Colonic mucosa (tissue), 4 donors: Measurements from ENCODE around the gene BUD23. TPM values are rescaled to one million over a fixed set of nuclear protein-coding genes. Genes with fewer than 3 reads are reported as not detected.
"Not testable (repeated sequence)": the region's sequence is repeated elsewhere in the genome, so short reads cannot be mapped to it uniquely, and the experiment has no call there.

Experiments used
- DNase-seq: peaks from one replicate; pipeline ENCODE4 v3.0.0-alpha.2; 2020
- H3K27ac ChIP-seq: fragments of 200-600 bp; one replicate; pipeline ENCODE4 v1.8.0; 2021
- H3K27me3 ChIP-seq: fragments of 200-600 bp; one replicate; pipeline ENCODE4 v1.8.0; 2021
- H3K36me3 ChIP-seq: fragments of 200-600 bp; one replicate; pipeline ENCODE4 v1.8.0; 2021
- H3K4me1 ChIP-seq: fragments of 200-600 bp; one replicate; pipeline ENCODE4 v1.8.0; 2021; ENCODE audit warnings: mild to moderate bottlenecking
- H3K4me3 ChIP-seq: fragments of 200-600 bp; one replicate; pipeline ENCODE4 v1.8.0; 2021
- H3K9ac ChIP-seq, 2 donors: one replicate each; pipeline ENCODE4 v1.7.0; 2013; ENCODE audit warnings: control low read depth in 2 of 2, low read depth in 2 of 2, low read length in 2 of 2
- H3K9me3 ChIP-seq: fragments of 200-600 bp; one replicate; pipeline ENCODE4 v1.8.0; 2021
- intact Hi-C: fragments of 100-400 bp; cut with DNase I; formaldehyde crosslinking; loops from one replicate; pipeline ENCODE4 v1.14.1; 2022
- total RNA-seq, 2 donors: library from RNA; stranded (reverse); fragmentation: NEBNext Ultra II Directional in 1 of 2; extraction: Animal tissue kit (Norgen Biotek cat#: 25700) in 1 of 2; gene quantifications; one replicate each; pipeline ENCODE4 v1.2.1, GENCODE V29; 2021
- TF ChIP-seq, protein P1 (sequence below): fragments of 200-600 bp; IDR thresholded peaks from one replicate; pipeline ENCODE4 v1.8.0; 2022; ENCODE audit warnings: antibody characterized with exemption, mild to moderate bottlenecking
- donor health status: healthy.
- donor health status: DM: no; HTN: no; CAD: no.
- donor health status: DM: no; HTN: no; CAD: no.

The BUD23 gene
- total RNA-seq, 2 donors from 2014 or later, result 46.4 to 79.5 TPM

DNA sequence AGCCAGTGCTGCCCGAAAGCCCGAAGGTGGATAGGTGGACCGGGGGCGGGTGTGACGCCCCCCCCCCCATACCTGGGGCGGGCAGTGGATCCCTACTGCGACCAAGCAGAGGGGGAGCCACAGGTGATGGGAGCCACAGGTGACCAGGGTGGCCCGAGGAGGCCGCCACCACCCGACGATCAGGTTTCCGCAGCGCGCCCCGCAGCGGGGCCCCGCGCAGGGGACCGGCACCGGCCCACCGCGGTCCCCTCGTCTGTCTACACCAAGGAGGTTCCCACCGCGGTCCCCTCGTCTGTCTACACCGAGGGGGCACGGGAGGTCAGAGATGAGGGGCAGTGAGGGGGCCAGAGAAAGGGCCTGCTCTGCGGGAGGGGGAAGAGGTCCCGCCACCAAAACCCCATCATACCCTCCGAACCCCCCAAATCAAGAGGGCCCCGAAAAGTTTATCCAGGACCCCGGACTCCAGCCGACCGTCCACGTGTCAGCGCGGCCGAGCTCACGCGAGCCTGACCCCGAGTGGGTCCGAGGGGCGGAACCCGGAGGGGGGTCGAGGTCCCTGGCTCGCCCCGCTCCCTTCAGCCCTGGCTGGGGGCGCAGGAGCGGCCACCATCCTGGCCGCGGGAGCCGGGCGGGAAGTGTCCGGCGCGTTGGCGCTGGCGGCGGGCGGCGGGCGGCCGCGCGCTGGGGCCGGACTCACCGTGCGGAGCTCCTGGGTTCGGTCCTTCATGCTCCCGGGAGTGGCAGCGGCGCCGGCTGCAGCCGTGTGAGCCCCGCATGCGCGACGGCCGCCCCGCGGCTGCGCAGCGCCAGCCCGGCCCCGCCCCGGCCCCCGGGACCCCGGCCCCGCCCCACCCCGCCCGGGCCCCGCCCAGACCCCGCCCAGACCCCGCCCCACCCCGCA is 35.8 kb downstream of the BUD23 start, which contains the start of gene STX1A:
STX1A (minus strand) TSS at position 765 of the 901 bp plus-strand sequence; CDS start at position 727, 38 bp downstream.
- Histone ChIP-seq H3K9me3 (no peaks in the 10 kb centered on the region), H3K9ac (peak within 1 kb of the TSS; percentile 61 to 84), H3K36me3 (no peaks in the 10 kb centered on the region), H3K4me3 (peak within 1 kb of the TSS; percentile 85), H3K4me1 (peaks cover 16% of the 10 kb centered on the region), H3K27ac (no peak within 1 kb of the TSS), H3K27me3 (no peaks in the 10 kb centered on the region)
- intact Hi-C loops, result no loop called here
- DNase-seq, result peak; percentile 68
- TF ChIP-seq, protein P1, sequence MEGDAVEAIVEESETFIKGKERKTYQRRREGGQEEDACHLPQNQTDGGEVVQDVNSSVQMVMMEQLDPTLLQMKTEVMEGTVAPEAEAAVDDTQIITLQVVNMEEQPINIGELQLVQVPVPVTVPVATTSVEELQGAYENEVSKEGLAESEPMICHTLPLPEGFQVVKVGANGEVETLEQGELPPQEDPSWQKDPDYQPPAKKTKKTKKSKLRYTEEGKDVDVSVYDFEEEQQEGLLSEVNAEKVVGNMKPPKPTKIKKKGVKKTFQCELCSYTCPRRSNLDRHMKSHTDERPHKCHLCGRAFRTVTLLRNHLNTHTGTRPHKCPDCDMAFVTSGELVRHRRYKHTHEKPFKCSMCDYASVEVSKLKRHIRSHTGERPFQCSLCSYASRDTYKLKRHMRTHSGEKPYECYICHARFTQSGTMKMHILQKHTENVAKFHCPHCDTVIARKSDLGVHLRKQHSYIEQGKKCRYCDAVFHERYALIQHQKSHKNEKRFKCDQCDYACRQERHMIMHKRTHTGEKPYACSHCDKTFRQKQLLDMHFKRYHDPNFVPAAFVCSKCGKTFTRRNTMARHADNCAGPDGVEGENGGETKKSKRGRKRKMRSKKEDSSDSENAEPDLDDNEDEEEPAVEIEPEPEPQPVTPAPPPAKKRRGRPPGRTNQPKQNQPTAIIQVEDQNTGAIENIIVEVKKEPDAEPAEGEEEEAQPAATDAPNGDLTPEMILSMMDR, result no peak

DNA sequence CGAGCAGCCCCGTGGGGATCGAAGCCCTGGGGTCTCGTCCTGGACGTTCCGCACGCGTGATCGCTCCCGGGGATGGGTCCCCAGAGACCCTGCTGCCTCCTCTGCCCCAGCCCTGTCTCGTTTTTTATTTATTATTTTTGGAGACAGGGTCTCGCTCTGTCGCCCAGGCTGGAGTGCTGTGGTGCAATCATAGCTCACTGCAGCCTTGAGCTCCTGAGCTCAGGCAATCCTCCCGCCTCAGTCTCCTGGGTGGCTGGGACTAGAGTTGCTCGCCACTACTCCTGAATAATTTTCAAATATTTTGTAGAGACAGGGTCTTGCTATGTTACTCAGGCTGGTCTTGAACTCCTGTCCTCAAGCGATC is 36.4 kb downstream of the BUD23 start:
- Histone ChIP-seq H3K4me3 (peak overlapping the region; percentile 16), H3K9ac (no peak overlapping the region), H3K4me1 (peaks cover 16% of the 10 kb centered on the region), H3K27me3 (no peaks in the 10 kb centered on the region), H3K36me3 (no peaks in the 10 kb centered on the region), H3K27ac (no peak overlapping the region), H3K9me3 (no peaks in the 10 kb centered on the region)
- intact Hi-C loops, result no loop called here
- TF ChIP-seq, protein P1, result no peak
- DNase-seq, result no peak

DNA sequence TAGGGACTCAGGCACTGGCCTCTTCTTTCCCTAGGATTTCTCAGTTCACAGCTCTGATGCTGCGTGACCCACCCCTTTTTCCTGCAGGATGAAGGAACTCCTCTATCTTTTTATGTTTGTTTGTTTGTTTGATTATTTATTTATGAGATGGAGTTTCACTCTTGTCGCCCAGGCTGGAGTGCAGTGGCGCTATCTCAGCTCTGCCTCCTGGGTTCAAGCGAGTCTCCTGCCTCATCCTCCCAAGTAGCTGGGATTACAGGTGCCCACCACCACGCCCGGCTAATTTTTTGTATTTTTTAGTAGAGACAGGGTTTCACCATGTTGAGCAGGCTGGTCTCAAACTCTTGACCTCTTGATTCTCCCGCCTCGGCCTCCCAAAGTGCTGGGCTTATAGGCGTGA is 37.0 kb downstream of the BUD23 start:
- H3K9me3 ChIP-seq, H3K27me3 ChIP-seq, H3K27ac ChIP-seq, DNase-seq, intact Hi-C loops, H3K9ac ChIP-seq, H3K4me3 ChIP-seq, H3K36me3 ChIP-seq: not testable (repeated sequence)
- H3K4me1 ChIP-seq, result peaks cover 15% of the 10 kb centered on the region

DNA sequence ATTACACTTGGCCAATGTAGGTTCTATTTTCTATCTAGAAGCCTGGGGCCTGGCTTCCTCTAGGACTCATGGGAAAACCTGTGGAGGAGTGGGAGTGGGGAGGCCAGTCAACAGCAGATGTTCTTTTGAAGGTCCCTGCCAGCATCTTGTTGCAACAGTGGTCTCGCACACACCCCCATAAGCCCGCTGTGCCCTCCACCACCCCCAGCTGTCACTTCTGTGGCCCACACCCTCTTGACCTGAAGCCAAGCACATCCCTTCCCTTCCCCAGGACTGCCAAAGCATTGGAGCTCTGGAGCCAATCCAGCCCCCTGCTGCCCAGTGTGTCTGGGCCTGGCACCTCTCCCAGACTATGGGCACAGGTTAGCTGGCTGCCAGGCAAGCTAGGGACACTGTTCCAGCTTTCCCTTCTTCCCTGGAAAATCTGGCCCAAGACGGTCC is 38.0 kb downstream of the BUD23 start:
- H3K9ac ChIP-seq, result no peak overlapping the region
- H3K27ac ChIP-seq, result no peak overlapping the region
- peaks cover 12% of the 10 kb centered on the region for H3K4me1 ChIP-seq
- no peak for DNase-seq
- H3K36me3 ChIP-seq, result no peaks in the 10 kb centered on the region
- intact Hi-C loops, result no loop called here
- TF ChIP-seq, protein P1, result no peak
- no peaks in the 10 kb centered on the region for H3K27me3 ChIP-seq
- no peak overlapping the region for H3K4me3 ChIP-seq
- no peaks in the 10 kb centered on the region for H3K9me3 ChIP-seq

DNA sequence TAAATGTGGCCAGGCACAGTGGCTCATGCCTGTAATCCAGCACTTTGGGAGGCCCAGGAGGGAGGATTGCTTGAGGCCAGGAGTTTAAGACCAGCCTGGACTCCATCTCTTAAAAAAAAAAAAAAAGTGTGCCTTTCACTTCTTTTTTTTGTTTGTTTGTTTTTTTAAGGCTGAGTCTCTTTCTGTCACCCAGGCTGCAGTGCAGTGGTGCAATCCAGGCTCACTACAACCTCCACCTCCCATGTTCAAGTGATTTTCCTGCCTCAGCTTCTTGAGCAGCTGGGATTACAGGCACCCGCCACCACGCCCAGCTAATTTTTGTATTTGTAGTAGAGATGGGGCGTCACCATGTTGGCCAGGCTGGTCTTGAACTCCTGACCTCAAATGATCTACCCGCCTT is 38.8 kb downstream of the BUD23 start:
- intact Hi-C loops, H3K27me3 ChIP-seq, H3K36me3 ChIP-seq, H3K9ac ChIP-seq, H3K9me3 ChIP-seq, H3K27ac ChIP-seq, DNase-seq, H3K4me3 ChIP-seq: not testable (repeated sequence)
- peaks cover 12% of the 10 kb centered on the region for H3K4me1 ChIP-seq

DNA sequence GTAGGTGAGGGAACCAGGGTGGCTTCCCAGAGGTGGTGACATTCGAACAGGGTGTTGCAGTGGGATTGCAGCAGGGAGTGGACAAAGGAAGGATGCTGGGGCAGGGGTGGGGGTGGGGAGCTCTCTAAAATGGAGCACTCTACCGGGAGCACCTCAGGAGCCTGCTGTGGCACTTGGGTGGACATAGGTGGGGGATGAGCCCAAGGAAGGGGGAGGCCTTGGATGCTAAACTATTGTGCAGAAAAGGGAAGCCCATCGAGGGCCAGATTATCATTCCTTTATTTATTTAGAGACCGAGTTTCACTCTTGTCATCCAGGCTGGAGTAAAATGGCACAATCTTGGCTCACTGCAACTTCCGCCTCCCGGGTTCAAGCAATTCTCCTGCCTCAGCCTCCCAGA is 39.4 kb downstream of the BUD23 start:
- Histone ChIP-seq H3K4me1 (peaks cover 12% of the 10 kb centered on the region), H3K9me3 (no peaks in the 10 kb centered on the region), H3K4me3 (no peak overlapping the region), H3K9ac (no peak overlapping the region), H3K27ac (no peak overlapping the region), H3K36me3 (no peaks in the 10 kb centered on the region), H3K27me3 (no peaks in the 10 kb centered on the region)
- TF ChIP-seq, protein P1, result no peak
- intact Hi-C loops, result no loop called here
- DNase-seq, result no peak
